ENCODE measurements around the gene PLS3.

The PLS3 gene

DNA sequence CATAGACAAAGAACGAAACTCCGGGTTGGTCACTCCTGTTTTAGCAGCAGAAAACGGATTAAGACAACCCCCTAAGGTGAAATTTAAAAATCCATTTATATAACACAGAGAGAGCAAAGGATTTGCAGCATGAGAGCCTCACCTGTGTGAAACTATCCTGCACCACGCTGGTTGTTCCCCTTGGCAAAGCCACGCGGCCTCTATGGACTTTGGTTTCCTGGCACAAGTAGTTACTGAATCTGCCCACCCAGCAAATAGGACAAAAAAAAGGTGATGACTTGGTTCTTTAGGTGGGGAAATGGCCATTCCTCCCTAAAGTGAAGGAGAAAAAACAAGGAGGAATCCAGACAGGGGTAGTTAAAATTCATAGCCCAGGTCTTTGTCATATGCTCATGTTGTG lies 133.1 kb downstream of the PLS3 start:
- DNase-seq (ENCODE audit: low read depth) = no peak

DNA sequence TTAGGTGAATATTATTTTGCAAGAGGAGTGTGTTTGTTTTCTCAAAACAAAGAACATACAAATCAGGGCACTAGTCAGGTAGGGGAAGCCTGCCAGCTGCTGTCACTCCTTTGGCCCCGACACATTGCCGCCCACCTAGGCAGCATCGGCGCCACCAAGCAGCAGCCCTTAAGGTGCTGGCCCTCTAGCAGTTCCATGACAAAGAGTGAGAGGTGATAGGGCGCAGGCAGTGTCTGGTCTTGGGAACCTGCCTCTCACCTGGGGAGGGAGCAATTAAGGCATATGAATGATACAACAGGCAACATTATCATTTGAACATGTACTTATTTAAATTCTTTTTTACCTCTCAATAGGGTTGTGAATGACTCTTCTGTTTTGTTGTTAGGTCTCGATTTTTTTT lies 135.1 kb downstream of the PLS3 start:
- DNase-seq (ENCODE audit: low read depth) = no peak

DNA sequence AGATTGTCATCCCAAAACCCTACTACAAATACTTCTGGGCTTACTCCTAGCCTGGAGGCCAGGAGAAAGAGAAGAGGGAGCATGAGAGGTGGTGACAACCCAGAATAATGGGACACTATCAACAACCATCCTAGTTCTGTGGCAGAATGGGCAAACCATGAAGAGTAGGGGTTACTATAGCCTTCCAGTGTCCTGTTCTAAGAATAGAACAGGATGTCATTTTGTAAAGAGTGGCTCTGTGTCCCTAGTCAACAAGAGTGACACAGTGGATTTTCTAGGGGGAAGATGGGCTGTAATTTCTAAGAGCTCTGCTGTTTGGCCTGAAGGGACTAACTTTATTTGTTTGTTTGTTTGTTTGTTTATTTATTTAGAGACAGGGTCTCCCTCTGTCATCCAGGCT lies 136.0 kb downstream of the PLS3 start:
- no peak for DNase-seq (ENCODE audit: low read depth)

DNA sequence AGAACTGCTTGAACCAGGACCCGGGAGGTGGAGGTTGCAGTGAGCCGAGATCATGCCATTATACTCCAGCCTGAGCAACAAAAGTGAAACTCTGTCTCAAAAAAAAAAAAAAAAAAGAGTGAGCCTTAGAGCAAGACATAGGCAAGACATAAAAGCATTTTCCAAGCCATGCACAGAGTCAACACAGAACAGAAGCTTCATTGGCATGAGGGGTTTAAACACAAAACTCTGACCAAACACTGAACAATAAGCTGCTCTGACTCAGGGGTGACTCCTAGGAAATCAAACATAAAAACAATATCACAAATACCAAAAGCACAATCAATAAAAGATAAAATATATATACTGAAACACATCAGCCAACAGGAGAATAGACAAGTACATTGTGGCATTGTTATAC lies 136.8 kb downstream of the PLS3 start:
- DNase-seq (ENCODE audit: low read depth) = no peak
